CD4-positive, alpha-beta T cell treated with Interleukin-15 for 4 hours (primary cell): ENCODE results near the gene TTC3.
"Not testable (repeated sequence)": the region's sequence is repeated elsewhere in the genome, so short reads cannot be mapped to it uniquely, and the experiment has no call there.

Source experiments
- DNase-seq: peaks from one replicate; pipeline ENCODE4 v3.0.0-alpha.2; 2020; ENCODE audit warnings: low spot score

Gene TTC3

DNA sequence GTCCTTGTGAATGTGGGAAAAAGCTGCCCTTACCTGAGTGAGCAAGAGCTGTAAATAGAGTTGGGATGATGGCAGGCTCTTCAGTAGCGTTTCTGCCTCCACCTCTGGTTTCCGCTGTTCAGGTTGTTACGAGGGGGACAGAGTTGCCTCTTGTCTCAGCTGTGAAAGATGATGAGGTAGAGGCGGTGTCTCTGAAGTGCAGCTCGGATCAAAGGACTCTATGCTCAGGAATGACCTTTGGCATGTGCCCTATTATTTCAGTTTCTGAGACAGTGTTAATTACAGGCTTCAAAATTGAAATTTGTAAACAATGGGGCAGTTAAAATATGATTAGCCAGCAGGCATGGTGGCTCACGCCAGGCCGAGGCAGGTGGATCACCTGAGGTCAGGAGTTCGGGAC lies 123.8 kb downstream of the TTC3 start:
- DNase-seq = no peak

GRCh38 chr21:37197746-37198145 lies 124.7 kb downstream of the TTC3 start:
- no peak for DNase-seq

GRCh38 chr21:37199057-37199924 lies 126.2 kb downstream of the TTC3 start:
- no peak for DNase-seq

- no peak for DNase-seq
These were observed 127.8 kb downstream of the TTC3 start for GRCh38 chr21:37200641-37201480.

DNA sequence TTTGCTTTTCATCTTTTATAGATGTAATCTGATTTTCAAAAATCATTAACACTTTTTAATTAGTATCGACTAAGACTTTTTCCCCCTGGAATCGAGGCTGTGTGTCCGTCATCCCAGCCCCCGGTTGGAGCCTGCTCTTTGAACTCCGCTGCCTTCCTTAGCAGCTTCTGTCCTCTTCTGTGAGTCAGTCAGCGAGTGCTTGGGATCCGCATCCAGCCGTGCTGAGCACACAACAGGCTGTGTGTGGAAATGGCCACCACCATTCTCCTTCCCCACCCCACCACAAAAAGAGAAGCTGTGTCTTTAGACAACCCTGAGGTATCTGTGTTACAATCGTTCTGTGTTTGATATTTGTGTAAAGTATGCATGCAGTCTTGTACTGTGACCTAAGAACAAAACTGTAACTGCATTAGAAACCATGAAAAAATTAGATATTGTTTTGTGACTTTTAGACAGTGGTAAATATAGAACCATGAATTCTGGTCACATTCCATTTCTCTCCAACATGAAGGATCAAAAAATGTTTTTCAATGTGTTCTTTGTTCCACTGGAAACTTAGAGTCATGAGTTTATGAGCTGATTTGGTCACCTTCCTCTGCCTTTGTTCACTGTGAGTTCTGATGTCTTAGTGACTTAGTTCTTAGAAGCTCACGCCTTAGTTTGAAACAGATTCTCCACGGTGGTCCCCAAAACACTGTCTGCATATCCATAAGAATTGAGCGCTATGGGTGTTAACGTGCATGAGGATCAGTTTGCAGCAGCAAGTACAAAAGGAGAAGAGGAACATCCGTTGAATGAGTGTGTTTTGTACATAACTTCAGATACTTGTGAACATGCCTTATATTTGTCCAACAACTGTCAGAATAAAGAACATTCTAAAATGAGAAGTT lies 129.4 kb downstream of the TTC3 start:
- DNase-seq = no peak

DNA sequence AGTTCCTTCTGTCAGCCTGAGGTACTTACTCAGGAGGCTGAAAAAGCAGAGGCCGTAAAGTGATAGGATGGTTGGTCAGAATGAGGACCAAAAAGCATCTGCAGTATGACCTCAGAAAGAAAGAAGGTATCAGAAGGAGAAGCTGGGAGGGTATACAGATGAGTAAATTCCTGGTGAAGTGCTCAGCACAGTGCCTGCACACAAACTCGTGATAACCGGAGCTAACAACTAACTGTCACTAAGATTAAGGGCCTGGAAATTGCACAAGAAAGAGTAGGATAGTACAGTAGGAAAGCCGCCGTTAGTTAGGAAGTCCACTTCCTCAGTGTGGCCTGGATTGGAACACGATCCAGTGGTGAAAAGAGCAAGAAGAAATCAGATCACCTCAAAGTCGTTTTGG lies 131.5 kb downstream of the TTC3 start:
- DNase-seq = no peak

GRCh38 chr21:37206496-37206895 lies 133.4 kb downstream of the TTC3 start:
- DNase-seq = no peak

DNA sequence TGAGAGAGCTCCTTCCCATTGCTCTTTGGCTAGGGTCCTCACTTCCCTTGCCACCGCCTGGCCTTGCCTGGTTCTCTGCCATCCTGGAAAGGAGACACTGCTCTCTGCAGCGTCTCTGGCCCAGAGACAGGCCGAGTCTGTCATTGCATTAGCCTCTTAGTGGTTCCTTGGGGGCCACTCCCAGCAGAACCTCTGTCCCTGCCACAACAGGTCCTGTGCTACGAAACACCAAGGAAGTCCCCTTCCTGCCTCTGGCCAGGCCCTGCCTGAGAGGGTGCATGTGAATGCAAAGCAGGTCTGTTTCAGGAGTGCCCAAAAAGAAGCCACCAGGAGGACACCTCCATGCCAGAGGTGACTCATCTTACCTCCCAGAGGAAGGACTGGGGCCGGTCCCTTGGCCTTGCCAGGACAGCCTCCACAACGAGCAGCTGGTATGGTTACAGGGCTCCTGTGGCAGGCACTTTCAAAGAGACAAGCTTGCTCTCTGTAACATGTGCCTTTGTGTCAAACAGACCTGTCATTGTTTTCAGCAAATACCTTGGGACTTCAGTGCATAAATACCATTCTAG lies 134.5 kb downstream of the TTC3 start:
- no peak for DNase-seq

- no peak for DNase-seq
These were observed 135.1 kb downstream of the TTC3 start for GRCh38 chr21:37208056-37208721.

GRCh38 chr21:37208741-37209225 lies 135.7 kb downstream of the TTC3 start:
- DNase-seq = no peak

GRCh38 chr21:37210130-37210529 lies 137.1 kb downstream of the TTC3 start:
- no peak for DNase-seq

- no peak for DNase-seq
These were observed 137.7 kb downstream of the TTC3 start for GRCh38 chr21:37210799-37211198.

GRCh38 chr21:37214952-37215351 lies 141.9 kb downstream of the TTC3 start:
- DNase-seq = no peak

- DNase-seq = peak; percentile 27
These were observed 146.8 kb downstream of the TTC3 start for GRCh38 chr21:37219761-37220432.

DNA sequence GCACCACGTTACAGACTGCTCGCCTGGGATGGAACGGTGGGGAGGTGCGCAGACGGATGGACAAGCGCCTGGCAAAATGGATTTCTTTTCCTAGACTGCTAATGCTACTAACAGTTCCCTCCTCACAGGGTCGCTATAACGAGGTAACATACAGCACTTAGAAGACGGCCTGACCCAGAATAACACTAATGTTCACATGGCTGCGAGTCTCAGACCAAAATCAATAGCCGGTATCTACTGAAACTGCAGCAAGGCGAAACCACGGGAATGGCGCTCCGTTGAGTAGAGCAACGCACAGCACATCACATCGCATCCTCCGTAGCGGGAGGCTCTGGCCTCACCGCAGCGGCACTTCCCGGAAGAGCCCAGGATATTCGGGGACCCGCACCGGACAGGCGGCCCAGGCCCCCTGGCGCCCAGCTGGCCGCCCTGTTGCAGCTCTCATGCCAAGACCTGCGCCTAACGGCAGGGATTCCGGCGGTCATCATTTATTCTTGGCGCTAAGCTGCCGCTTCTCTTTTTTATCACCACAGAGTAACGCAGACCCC lies 147.5 kb downstream of the TTC3 start:
- DNase-seq = peak; percentile 31

DNA sequence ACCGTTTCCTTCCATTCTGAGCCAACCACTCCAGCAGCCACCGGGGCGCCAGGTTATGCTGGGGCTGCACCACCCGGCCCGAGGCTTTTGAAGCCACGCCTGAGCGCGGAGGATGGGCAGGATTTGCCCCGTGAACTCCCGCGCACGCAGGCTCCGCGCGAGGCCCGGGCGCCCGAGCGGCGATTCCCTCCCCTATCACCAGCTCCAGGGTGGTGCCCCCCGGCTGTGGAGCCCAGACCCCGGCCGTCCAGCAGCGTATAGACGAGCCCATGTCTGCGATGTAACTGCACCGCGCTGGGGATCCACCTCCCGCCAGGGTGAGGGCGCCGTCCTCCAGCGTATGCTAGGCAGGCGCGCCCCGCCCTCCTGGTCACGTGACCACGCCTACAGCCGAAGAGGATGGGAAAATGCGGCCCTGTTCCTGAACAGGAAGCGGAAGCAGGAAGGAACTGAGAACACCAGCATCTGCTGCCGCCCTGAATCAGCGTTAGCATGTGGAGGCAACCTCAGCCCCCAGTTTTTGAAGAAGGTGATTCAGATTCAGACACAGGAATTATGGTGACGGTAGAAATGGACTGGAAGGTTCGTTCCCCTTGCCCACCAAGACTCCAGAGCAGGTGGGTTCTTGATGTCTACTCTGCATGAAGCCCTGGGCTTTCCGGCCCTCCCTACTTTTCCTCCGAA lies 148.1 kb downstream of the TTC3 start:
- DNase-seq = peak; percentile 94

- not testable (repeated sequence) for DNase-seq
These were observed 149.2 kb downstream of the TTC3 start for GRCh38 chr21:37222248-37222647.

DNA sequence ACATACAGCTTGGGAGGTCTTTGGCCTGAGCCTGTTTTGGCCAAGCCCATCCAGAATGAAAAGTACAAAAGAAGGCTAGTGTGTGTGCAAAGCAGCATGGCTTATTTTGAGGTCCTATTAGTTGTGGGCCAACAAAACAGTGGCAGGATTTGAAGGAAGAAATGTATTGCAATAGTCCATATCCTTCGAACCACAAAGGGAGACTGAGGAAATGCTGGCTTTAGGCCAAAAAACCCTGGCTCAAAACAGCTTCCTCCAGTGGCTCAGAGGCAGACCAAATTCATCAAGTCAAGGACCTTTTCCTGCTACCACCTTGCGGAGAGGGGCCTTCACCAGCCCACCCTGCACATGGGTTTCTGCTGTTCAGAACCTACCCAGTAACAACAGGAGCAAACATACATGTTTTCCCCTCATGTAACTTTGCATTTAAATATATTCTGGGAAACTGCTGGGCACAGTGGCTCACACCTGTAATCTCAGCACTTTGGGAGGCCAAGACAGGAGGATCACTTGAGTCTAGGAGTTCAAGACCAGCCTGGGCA lies 150.8 kb downstream of the TTC3 start:
- no peak for DNase-seq
